ENCODE results near the gene NCEH1. TPM values are rescaled to one million over a fixed set of nuclear protein-coding genes. Genes with fewer than 3 reads are reported as not detected.

Gene NCEH1
- total and polyA plus RNA-seq, 2 of the 13 experiments (the other 11 are each of a cell fraction or from before 2014, with no cell fraction given), result 12.9 to 21.4 TPM

- TF ChIP-seq, protein P1, sequence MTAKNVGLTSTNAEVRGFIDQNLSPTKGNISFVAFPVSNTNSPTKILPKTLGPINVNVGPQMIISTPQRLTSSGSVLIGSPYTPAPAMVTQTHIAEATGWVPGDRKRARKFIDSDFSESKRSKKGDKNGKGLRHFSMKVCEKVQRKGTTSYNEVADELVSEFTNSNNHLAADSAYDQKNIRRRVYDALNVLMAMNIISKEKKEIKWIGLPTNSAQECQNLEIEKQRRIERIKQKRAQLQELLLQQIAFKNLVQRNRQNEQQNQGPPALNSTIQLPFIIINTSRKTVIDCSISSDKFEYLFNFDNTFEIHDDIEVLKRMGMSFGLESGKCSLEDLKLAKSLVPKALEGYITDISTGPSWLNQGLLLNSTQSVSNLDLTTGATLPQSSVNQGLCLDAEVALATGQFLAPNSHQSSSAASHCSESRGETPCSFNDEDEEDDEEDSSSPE (CRISPR knock-in tag; IDR thresholded peaks at IDR 0.05), result no peak
- no peak for TF ChIP-seq U2AF1 (optimal IDR thresholded peaks at IDR 0.05; ENCODE audit: low read depth, low read length)
- no peak for TF ChIP-seq XRCC5 (optimal IDR thresholded peaks at IDR 0.05; ENCODE audit: low read length)
- no peak for TF ChIP-seq JARID2 (CRISPR knock-in tag; IDR thresholded peaks at IDR 0.05; ENCODE audit: insufficient replicate concordance)
- TF ChIP-seq ARNTL (CRISPR knock-in tag; IDR thresholded peaks at IDR 0.05), result 0 out of 2 replicates have a peak, but pooled peaks have one; percentile 27
- TF ChIP-seq SPEN (CRISPR knock-in tag; IDR thresholded peaks at IDR 0.05; ENCODE audit: low read depth), result no peak
- TF ChIP-seq, protein P2, sequence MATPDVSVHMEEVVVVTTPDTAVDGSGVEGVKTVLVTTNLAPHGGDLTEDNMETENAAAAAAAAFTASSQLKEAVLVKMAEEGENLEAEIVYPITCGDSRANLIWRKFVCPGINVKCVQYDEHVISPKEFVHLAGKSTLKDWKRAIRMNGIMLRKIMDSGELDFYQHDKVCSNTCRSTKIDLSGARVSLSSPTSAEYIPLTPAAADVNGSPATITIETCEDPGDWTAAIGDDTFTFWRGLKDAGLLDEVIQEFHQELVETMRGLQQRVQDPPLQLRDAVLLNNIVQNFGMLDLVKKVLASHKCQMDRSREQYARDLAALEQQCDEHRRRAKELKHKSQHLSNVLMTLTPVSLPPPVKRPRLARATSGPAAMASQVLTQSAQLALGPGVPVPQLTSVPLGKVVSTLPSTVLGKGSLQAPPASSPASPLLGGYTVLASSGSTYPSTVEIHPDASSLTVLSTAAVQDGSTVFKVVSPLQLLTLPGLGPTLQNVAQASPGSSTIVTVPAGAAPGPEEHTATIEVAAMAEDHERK (CRISPR knock-in tag; IDR thresholded peaks at IDR 0.05; ENCODE audit: low read depth), result no peak
- peak; percentile 63 for TF ChIP-seq IRF2 (CRISPR knock-in tag; IDR thresholded peaks at IDR 0.05)
- 0 out of 2 replicates have a peak, but pooled peaks have one; percentile 3 for TF ChIP-seq STAG1 (CRISPR knock-in tag; IDR thresholded peaks at IDR 0.05)
- TF ChIP-seq SKI (IDR thresholded peaks at IDR 0.05; ENCODE audit: partially characterized antibody), result peak; percentile 75
- no peak for TF ChIP-seq SMARCE1 (IDR thresholded peaks at IDR 0.05; ENCODE audit: borderline replicate concordance)
- TF ChIP-seq PRPF4 (IDR thresholded peaks at IDR 0.05; ENCODE audit: low read depth, low read length, poor library complexity, severe bottlenecking), result no peak
- TF ChIP-seq FOXK1 (CRISPR knock-in tag; IDR thresholded peaks at IDR 0.05; ENCODE audit: borderline replicate concordance, low read depth), result peak; percentile 65; the same call in 1 of the 2 replicates
- TF ChIP-seq, protein P3, sequence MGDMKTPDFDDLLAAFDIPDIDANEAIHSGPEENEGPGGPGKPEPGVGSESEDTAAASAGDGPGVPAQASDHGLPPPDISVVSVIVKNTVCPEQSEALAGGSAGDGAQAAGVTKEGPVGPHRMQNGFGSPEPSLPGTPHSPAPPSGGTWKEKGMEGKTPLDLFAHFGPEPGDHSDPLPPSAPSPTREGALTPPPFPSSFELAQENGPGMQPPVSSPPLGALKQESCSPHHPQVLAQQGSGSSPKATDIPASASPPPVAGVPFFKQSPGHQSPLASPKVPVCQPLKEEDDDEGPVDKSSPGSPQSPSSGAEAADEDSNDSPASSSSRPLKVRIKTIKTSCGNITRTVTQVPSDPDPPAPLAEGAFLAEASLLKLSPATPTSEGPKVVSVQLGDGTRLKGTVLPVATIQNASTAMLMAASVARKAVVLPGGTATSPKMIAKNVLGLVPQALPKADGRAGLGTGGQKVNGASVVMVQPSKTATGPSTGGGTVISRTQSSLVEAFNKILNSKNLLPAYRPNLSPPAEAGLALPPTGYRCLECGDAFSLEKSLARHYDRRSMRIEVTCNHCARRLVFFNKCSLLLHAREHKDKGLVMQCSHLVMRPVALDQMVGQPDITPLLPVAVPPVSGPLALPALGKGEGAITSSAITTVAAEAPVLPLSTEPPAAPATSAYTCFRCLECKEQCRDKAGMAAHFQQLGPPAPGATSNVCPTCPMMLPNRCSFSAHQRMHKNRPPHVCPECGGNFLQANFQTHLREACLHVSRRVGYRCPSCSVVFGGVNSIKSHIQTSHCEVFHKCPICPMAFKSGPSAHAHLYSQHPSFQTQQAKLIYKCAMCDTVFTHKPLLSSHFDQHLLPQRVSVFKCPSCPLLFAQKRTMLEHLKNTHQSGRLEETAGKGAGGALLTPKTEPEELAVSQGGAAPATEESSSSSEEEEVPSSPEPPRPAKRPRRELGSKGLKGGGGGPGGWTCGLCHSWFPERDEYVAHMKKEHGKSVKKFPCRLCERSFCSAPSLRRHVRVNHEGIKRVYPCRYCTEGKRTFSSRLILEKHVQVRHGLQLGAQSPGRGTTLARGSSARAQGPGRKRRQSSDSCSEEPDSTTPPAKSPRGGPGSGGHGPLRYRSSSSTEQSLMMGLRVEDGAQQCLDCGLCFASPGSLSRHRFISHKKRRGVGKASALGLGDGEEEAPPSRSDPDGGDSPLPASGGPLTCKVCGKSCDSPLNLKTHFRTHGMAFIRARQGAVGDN (CRISPR knock-in tag; IDR thresholded peaks at IDR 0.05), result peak; percentile 44
- TF ChIP-seq, protein P4, sequence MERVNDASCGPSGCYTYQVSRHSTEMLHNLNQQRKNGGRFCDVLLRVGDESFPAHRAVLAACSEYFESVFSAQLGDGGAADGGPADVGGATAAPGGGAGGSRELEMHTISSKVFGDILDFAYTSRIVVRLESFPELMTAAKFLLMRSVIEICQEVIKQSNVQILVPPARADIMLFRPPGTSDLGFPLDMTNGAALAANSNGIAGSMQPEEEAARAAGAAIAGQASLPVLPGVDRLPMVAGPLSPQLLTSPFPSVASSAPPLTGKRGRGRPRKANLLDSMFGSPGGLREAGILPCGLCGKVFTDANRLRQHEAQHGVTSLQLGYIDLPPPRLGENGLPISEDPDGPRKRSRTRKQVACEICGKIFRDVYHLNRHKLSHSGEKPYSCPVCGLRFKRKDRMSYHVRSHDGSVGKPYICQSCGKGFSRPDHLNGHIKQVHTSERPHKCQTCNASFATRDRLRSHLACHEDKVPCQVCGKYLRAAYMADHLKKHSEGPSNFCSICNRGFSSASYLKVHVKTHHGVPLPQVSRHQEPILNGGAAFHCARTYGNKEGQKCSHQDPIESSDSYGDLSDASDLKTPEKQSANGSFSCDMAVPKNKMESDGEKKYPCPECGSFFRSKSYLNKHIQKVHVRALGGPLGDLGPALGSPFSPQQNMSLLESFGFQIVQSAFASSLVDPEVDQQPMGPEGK (CRISPR knock-in tag; IDR thresholded peaks at IDR 0.05), result no peak
- no peak for TF ChIP-seq ZNF7 (CRISPR knock-in tag; IDR thresholded peaks at IDR 0.05)
- TF ChIP-seq TARDBP (CRISPR knock-in tag; IDR thresholded peaks at IDR 0.05), result peak; percentile 53; the same call in 1 of the 2 replicates
- TF ChIP-seq FOXP1 (IDR thresholded peaks at IDR 0.05), result no peak
- peak; percentile 58; the same call in 1 of the 2 replicates for TF ChIP-seq FOXP1 (CRISPR knock-in tag; IDR thresholded peaks at IDR 0.05)
- no peak for TF ChIP-seq BATF2 (CRISPR knock-in tag; IDR thresholded peaks at IDR 0.05)
These were observed 97.8 kb downstream of the NCEH1 start (continued) for GRCh38 chr3:172612871-172613678.
